Measurements from ENCODE around the gene GPR108. TPM values are rescaled to one million over a fixed set of nuclear protein-coding genes. Genes with fewer than 3 reads are reported as not detected.

The GPR108 gene
- total and polyA plus RNA-seq, 2 of the 8 experiments (the other 6 are each of a cell fraction or from before 2014, with no cell fraction given): 34.9 to 46.0 TPM

GRCh38 chr19:6740589-6741343 lies 3.4 kb upstream of the GPR108 start (continued):
- TF ChIP-seq SP2 (IDR thresholded peaks at IDR 0.05; ENCODE audit: low read length) (no peak), EGR1 (IDR thresholded peaks at IDR 0.05; ENCODE audit: borderline replicate concordance, low read depth, low read length) (no peak), SIN3A (conservative IDR thresholded peaks at IDR 0.05 in 1 of 2, IDR thresholded peaks at IDR 0.05 in 1 of 2; ENCODE audit: low read depth in 1 of 2, low read length in 2 of 2) (no peak), TEAD4 (IDR thresholded peaks at IDR 0.05; ENCODE audit: low read depth, low read length) (no peak), RFX5 (IDR thresholded peaks at IDR 0.05; ENCODE audit: borderline replicate concordance, low read depth, low read length) (no peak), SUZ12 (IDR thresholded peaks at IDR 0.05; ENCODE audit: low read length) (no peak), PHF8 (conservative IDR thresholded peaks at IDR 0.05; ENCODE audit: low read depth, low read length) (0 out of 2 replicates have a peak, but pooled peaks have one; percentile 23), CEBPB (IDR thresholded peaks at IDR 0.05; ENCODE audit: low read depth, low read length) (no peak), EP300 (IDR thresholded peaks at IDR 0.05; ENCODE audit: borderline replicate concordance in 1 of 2, low read depth in 2 of 2, low read length in 2 of 2) (0 out of 3 replicates have a peak, but pooled peaks of 1 of the 2 experiments have one; percentile 34), BRCA1 (IDR thresholded peaks at IDR 0.05; ENCODE audit: low read depth, low read length) (no peak), ASH2L (IDR thresholded peaks at IDR 0.05; ENCODE audit: low read length) (no peak), TBP (IDR thresholded peaks at IDR 0.05; ENCODE audit: low read depth, low read length) (no peak), CREB1 (IDR thresholded peaks at IDR 0.05) (no peak), SP1 (IDR thresholded peaks at IDR 0.05; ENCODE audit: low read depth, low read length) (peak; percentile 15; the same call in 1 of the 2 replicates), KDM4A (IDR thresholded peaks at IDR 0.05; ENCODE audit: low read depth, low read length, severe bottlenecking) (no peak), TAF7 (optimal IDR thresholded peaks at IDR 0.05; ENCODE audit: borderline replicate concordance, low read depth, low read length) (no peak), ATF3 (IDR thresholded peaks at IDR 0.05; ENCODE audit: insufficient read depth, low read depth, low read length) (no peak)
